ENCODE data around the gene ABCC2.
"Not testable (repeated sequence)": the region's sequence is repeated elsewhere in the genome, so short reads cannot be mapped to it uniquely, and the experiment has no call there.

Gene ABCC2

DNA sequence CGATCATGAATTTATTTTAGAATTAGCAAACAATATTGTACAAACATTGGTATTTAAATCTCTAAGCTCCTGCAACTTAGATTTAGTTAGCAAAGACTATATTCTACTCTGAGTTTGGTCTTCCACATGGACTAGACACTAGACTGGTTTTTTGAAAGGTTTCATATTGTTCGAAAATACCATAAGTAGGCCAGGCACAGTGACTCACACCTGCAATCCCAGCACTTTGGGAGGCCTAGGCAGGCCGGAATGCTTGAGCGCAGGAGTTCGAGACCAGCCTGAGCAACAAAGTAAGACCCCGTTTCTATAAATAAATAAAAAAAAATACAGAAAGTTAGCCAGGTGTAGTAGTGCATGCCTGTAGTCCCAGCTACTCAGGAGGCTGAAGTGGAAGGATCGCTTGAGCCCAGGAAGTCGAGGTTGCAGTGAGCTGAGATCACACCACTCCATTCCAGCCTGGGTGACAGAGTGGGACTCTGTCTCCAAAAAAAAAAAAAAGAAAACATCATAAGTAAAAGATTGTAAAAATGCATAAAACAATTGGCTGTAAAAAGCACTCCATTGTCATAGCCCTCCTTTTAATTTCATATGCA lies 73.1 kb downstream of the ABCC2 start:
- DNase-seq: no peak

- no peak for DNase-seq
These were observed 76.4 kb downstream of the ABCC2 start for GRCh38 chr10:99858849-99859248.

GRCh38 chr10:99859585-99859984 lies 77.1 kb downstream of the ABCC2 start:
- no peak for DNase-seq

GRCh38 chr10:99860466-99860865 lies 78.0 kb downstream of the ABCC2 start:
- no peak for DNase-seq

- DNase-seq: not testable (repeated sequence)
These were observed 81.2 kb downstream of the ABCC2 start for GRCh38 chr10:99863535-99864240.

DNA sequence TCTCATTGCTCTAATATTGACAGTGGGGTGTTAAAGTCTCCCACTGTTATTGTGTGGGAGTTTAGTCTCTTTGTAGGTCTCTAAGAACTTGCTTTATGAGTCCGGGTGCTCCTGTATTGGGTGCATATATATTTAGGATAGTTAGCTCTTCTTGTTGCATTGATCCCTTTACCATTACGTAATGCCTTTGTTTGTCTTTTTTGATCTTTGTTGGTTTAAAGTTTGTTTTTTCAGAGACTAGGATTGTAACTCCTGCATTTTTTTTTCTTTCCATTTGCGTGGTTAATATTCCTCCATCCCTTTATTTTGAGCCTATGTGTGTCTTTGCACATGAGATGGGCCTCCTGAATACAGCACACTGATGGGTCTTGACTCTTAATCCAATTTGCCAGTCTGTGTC lies 84.8 kb downstream of the ABCC2 start:
- DNase-seq: not testable (repeated sequence)

- DNase-seq: no peak
These were observed 87.2 kb downstream of the ABCC2 start for GRCh38 chr10:99869581-99870122.

GRCh38 chr10:99870123-99870730 lies 87.8 kb downstream of the ABCC2 start:
- DNase-seq: no peak

GRCh38 chr10:99872367-99873162 lies 90.1 kb downstream of the ABCC2 start:
- DNase-seq: no peak

- no peak for DNase-seq
These were observed 91.4 kb downstream of the ABCC2 start for GRCh38 chr10:99873846-99874245.

GRCh38 chr10:99874341-99875085 lies 92.1 kb downstream of the ABCC2 start:
- DNase-seq: no peak

GRCh38 chr10:99875473-99875872 lies 93.0 kb downstream of the ABCC2 start:
- DNase-seq: no peak

DNA sequence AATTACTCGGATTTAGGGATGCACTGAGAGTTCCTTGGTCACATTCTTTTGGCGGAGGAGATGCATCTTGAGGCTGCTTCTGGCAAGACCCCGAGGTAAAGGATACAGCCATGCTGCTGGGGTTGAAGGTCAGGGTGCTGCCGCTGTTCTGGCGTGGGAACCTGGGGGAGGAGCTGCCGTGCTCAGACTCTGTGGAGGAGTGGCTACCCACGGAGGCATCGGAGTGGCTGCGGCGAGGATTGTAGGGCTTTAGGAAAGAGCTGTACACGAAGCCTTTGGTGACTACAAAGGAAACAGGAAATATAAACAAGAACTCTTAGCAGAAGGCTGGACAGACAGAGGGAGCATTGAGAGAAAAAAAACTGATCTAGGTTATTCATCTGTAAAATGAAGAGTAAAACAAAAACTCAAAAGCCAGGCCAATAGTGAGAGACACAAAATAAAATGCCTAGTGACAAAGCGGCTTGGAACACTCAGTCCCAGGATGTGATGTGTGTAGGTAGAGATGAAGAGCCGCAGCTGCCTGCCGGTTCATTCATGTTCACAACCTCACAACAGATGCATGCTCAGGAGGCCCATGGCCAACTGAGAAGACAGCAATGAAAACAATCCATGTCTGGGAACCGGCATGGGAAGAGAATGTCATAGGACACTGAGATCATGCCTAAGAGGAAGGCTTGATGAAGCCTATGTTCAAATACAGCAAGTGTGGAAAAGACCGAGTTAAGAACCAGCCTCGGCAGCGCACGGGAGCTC lies 97.8 kb downstream of the ABCC2 start:
- DNase-seq: no peak

- no peak for DNase-seq
These were observed 98.9 kb downstream of the ABCC2 start for GRCh38 chr10:99881371-99881770.

DNA sequence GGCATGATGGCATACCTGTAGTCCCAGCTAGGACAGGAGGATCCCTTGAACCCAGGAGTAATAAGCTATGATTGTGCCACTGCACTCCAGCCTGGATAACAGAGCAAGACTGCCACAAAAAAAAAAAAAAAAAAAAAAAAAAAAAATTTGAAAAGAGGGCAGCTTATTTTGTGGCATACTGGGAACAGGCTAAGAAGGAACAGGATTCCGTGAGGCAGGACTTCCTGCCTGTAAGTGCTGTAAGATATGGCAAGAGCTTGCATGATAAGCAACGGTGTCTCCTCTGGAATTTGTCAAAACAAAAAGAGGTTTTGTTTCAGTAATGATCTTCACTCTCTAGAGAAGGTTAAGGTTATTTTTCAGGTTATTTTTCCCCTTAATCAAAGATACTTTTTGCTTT lies 101.1 kb downstream of the ABCC2 start:
- DNase-seq: no peak

DNA sequence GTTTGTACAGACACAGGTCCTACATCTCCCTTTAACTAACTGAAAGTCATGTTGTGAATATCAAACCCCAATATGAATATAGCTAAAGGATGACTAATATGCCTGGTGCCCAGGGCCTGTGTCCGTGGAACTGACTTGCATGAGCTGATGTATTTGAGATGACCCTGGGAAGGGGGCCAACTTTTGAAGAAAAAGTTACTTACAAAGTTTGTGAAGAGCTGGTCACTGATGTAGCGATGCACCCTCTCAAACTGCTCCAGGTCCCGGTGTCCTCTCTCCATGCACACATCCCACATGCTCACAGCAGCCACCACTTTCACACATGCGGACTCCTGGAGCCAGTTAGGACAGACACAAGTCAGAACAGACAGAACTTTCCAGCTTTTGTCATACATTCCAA lies 106.2 kb downstream of the ABCC2 start:
- no peak for DNase-seq

DNA sequence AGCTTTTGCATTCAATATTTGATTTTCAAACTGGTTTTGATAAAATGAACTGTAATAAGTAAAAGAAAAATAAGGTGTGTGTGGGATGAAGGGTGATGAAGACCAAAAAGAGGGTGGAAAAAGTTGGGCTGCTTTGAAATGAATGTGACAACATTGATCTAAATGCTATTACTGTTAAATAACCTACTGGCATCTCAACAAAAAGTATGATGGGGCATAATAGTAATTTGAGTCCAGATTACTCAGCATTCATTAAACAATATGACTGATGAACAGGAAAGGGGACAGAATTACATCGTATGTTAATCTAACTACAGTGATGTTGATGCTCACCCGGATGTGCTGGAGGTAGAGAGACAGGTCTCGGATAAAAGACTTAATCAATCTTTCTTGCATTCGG lies 112.2 kb downstream of the ABCC2 start:
- DNase-seq: no peak

DNA sequence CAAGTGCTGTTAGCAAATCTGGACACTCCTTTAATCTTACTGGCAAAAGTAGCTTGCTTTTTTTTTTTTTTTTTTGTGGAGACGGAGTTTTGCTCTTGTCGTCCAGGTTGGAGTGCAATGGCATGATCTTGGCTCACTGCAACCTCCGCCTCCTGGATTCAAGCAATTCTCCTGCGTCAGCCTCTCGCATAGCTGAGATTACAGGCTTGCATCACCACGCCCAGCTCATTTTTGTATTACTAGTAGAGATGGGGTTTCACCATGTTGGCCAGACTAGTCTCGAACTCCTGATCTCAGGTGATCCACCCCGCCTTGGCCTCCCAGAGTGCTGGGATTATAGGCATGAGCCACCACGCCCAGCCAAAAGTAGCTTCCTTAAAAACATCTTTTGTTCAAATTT lies 112.6 kb downstream of the ABCC2 start:
- not testable (repeated sequence) for DNase-seq

DNA sequence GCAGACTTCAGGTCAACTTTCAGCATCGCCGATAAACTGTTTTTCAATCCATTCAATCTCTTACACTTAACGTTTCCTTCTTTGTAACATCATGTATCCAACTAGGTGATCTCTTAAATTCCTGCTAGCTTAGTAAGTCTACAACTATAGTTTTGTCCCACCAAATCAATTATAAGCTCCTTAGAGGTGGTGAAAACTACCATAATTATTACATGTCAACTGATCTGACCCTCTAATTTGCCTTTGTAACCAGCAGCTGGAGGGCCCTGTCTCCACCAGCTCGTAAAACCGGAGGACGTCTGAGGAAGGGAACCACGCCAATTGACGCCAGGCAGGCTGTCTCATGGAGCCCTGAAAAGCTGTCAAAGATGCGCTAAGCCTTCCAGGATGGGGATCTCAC lies 113.4 kb downstream of the ABCC2 start:
- DNase-seq: no peak

Data from kidney glomerular epithelial cell (primary cell).